Calu3 (cell line): ENCODE data around the gene LRRC36. TPM values are rescaled to one million over a fixed set of nuclear protein-coding genes. Genes with fewer than 3 reads are reported as not detected.

Source experiments
- BruUV-seq: library from RNA; stranded (reverse); fragments of 400-500 nt; replicated peaks from 2 replicates; lab custom pipeline; 2021; lab: Mats Ljungman, UMichigan
- CTCF ChIA-PET: fragments of 300-600 bp; sonication (Branson Sonifier 250); formaldehyde crosslinking; loops from one replicate; lab custom pipeline; 2022; ENCODE audit warnings: antibody characterized with exemption; lab: Charles Lee
- DNase-seq: peaks from one replicate; pipeline ENCODE4 v3.0.0; 2022
- H3K27ac Mint-ChIP-seq: one replicate; pipeline ENCODE4 v1.8.0; 2022; ENCODE audit warnings: mixed read lengths; ENCODE audit not compliant: unreplicated experiment
- H3K27me3 Mint-ChIP-seq: one replicate; pipeline ENCODE4 v1.8.0; 2022; ENCODE audit warnings: mixed read lengths; ENCODE audit not compliant: unreplicated experiment
- H3K36me3 Mint-ChIP-seq: one replicate; pipeline ENCODE4 v1.8.0; 2022; ENCODE audit warnings: mild to moderate bottlenecking, moderate library complexity, mixed read lengths; ENCODE audit not compliant: insufficient read depth, unreplicated experiment
- H3K4me1 Mint-ChIP-seq: one replicate; pipeline ENCODE4 v1.8.0; 2022; ENCODE audit warnings: mild to moderate bottlenecking, low read depth, mixed read lengths; ENCODE audit not compliant: unreplicated experiment
- H3K4me3 Mint-ChIP-seq: one replicate; pipeline ENCODE4 v1.8.0; 2022; ENCODE audit warnings: mild to moderate bottlenecking, low read depth, moderate library complexity, mixed read lengths; ENCODE audit not compliant: unreplicated experiment
- H3K9me3 Mint-ChIP-seq: one replicate; pipeline ENCODE4 v1.8.0; 2022; ENCODE audit warnings: low read depth, mixed read lengths; ENCODE audit not compliant: unreplicated experiment
- intact Hi-C: fragments of 100-400 bp; cut with micrococcal nuclease; formaldehyde crosslinking; loops from one replicate; pipeline ENCODE4 v1.10.0; 2022; ENCODE audit not compliant: unreplicated experiment
- total RNA-seq: library from RNA; stranded (reverse); gene quantifications from 2 replicates; pipeline ENCODE4 v1.2.3, GENCODE V29; 2022
- TF ChIP-seq, protein P1 (sequence below): fragments of 200-600 bp; IDR thresholded peaks from one replicate; pipeline ENCODE4 v1.8.0; 2022; ENCODE audit warnings: antibody characterized with exemption; ENCODE audit not compliant: unreplicated experiment

The LRRC36 gene
- total RNA-seq, 1 experiment from 2014 or later, result 9.2 TPM

DNA sequence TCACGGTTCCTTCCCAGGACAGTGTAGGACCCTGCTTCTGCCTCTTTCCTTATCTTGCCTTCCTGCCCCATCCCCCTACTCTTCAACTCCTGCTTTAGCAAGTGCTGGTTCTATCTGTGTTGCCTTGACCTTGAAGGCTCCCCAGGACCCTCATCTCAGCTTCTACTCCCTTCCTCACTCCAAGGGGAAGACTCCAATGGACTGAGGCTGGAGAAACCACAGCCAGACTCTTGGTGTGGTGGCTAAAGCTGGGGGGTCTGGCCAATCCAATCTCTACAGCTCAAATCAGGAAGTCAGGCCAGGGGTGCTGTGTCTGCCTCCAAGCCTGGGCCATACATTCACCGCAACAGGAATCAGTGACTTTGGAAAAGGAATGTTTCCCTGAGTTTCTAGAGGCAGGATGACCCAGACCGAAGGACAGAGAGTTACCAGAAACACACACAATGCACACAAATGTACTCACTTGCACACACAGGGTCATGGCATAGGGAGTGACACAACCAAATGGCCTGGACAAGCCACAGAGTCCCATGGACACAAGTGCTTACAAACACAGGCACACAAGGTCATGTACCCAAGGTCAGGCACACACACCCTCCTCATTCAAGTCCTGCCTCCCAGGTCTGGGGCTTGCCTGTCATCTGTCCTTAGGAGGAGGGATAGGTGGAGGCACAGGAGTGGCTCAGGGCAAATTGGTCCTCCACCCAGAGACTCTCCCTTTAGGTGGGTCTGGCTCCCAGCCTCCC is 102.6 kb downstream of the LRRC36 start:
- Mint-ChIP-seq H3K4me1 (peaks cover 29% of the 10 kb centered on the region), H3K36me3 (peaks cover 19% of the 10 kb centered on the region), H3K4me3 (peak overlapping the region; percentile 96), H3K9me3 (no peaks in the 10 kb centered on the region), H3K27me3 (peaks cover 26% of the 10 kb centered on the region), H3K27ac (no peak overlapping the region)
- intact Hi-C loops, result no loop called here
- TF ChIP-seq, protein P1, sequence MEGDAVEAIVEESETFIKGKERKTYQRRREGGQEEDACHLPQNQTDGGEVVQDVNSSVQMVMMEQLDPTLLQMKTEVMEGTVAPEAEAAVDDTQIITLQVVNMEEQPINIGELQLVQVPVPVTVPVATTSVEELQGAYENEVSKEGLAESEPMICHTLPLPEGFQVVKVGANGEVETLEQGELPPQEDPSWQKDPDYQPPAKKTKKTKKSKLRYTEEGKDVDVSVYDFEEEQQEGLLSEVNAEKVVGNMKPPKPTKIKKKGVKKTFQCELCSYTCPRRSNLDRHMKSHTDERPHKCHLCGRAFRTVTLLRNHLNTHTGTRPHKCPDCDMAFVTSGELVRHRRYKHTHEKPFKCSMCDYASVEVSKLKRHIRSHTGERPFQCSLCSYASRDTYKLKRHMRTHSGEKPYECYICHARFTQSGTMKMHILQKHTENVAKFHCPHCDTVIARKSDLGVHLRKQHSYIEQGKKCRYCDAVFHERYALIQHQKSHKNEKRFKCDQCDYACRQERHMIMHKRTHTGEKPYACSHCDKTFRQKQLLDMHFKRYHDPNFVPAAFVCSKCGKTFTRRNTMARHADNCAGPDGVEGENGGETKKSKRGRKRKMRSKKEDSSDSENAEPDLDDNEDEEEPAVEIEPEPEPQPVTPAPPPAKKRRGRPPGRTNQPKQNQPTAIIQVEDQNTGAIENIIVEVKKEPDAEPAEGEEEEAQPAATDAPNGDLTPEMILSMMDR, result no peak
- no peak for DNase-seq
- CTCF ChIA-PET, result interaction anchor here (1.8 to 3.3 kb wide), 4 partner anchors 11 to 36 kb away, joined by 20 to 34 read pairs (median 22); no protein-coding TSS in a partner anchor
- BruUV-seq, result TSS peak; percentile 28

DNA sequence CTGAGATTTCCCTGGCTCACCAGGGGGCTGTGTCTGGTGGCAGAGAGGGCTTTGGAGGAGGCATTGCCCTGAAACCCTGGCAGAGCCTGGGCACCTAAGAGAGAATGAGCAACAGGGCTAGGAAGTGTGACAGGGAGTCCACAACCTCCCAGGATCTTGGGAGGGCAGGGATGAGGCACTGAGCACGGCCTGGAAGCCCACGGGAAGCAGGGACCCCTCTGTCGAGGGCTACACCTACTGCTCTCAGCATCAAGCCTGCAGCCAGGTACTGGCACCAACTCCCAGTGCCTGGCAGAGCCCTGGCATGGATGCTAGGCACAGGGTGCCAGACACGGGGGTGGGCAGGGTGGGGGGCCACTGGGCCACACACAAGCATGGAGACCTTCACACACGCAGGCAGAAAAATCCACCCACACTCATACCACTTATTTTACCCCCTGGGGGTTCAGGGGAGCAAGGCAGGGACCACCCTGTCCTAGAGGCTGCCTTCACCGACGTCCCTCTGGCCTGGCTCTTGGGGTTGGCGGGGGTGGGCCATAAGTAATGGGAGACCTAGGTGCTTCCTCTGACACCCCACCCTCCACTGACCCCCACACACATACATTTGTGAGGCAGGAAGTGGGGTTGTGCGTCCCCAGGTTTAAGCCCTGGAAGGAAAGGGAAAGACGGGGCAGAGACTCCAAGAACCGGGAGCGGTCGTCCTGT is 103.3 kb downstream of the LRRC36 start:
- intact Hi-C loops, result no loop called here
- peaks cover 29% of the 10 kb centered on the region for H3K4me1 Mint-ChIP-seq

DNA sequence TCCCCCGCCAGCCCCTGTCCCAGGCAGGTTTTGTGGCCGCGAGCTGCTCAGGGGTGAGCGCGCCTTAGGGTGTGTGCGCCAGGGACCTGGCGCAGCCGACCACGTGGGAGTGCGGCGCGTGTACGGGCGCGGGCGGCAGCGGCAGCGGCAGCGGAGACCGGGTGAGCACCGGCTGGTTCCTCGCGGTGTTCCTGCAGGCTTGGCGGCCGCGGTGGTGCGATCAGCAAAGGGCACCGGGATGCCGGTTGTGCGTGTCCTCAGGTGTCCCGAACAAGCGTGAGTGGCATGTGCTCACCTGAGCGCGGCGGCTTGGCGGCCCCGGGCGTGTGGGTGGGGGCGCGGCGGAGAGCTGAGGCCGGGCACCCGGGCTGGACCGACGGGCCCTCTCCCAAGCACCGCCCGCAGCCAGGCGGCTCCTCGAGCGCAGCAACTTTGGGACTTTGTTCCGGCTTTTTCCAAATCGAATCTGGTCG is 103.9 kb downstream of the LRRC36 start:
- Mint-ChIP-seq H3K9me3 (no peaks in the 10 kb centered on the region), H3K4me1 (peaks cover 29% of the 10 kb centered on the region), H3K27me3 (peaks cover 26% of the 10 kb centered on the region), H3K36me3 (peaks cover 21% of the 10 kb centered on the region), H3K4me3 (peak overlapping the region; percentile 96), H3K27ac (peak overlapping the region; percentile 84)
- CTCF ChIA-PET, result interaction anchor here (0.6 to 1.9 kb wide), 13 partner anchors 11 to 1021 kb away, joined by 3 to 13 read pairs (median 4); partner anchors contain the start of gene ZDHHC1
- peak; percentile 60 for DNase-seq
- intact Hi-C loops, result no loop called here
- TSS peak; percentile 34 for BruUV-seq
- TF ChIP-seq, protein P1, result no peak

More for the DNA sequence above, 103.3 kb downstream of the LRRC36 start:
- CTCF ChIA-PET, result interaction anchor here (0.6 to 3.3 kb wide), 6 partner anchors 12 to 75 kb away, joined by 3 to 23 read pairs (median 4); no protein-coding TSS in a partner anchor
- peak overlapping the region; percentile 84 for H3K27ac Mint-ChIP-seq
- H3K9me3 Mint-ChIP-seq, result no peaks in the 10 kb centered on the region
- peaks cover 21% of the 10 kb centered on the region for H3K36me3 Mint-ChIP-seq
- BruUV-seq, result no TSS peak
- TF ChIP-seq, protein P1, result no peak
- no peak for DNase-seq
- peak overlapping the region; percentile 96 for H3K4me3 Mint-ChIP-seq
- H3K27me3 Mint-ChIP-seq, result peaks cover 26% of the 10 kb centered on the region

- Mint-ChIP-seq H3K27ac (peak within 1 kb of the TSS; percentile 84), H3K4me3 (peak within 1 kb of the TSS; percentile 96), H3K9me3 (no peaks in the 10 kb centered on the region), H3K27me3 (peaks cover 25% of the 10 kb centered on the region), H3K36me3 (peaks cover 21% of the 10 kb centered on the region), H3K4me1 (peaks cover 29% of the 10 kb centered on the region)
- BruUV-seq, result no TSS peak
- TF ChIP-seq, protein P1, result peak; percentile 11
- CTCF ChIA-PET, result interaction anchor here (0.5 to 1.9 kb wide), 18 partner anchors 10 to 1021 kb away, joined by 3 to 13 read pairs (median 4); partner anchors contain the start of genes FHOD1, RIPOR1 and ZDHHC1
- peak; percentile 79 for DNase-seq
- intact Hi-C loops, result no loop called here
Measured at GRCh38 chr16:67430977-67431774, 104.6 kb downstream of the LRRC36 start, which contains the start of gene HSD11B2. TSS of gene HSD11B2 (plus strand) at chr16:67431121. CDS start at chr16:67431249, 128 bp downstream.
